ENCODE data around the gene KLC4. TPM values are rescaled to one million over a fixed set of nuclear protein-coding genes. Genes with fewer than 3 reads are reported as not detected.

The KLC4 gene
- polyA plus RNA-seq, 2 of the 4 experiments (the other 2 are of a cell fraction) = 8.4 to 9.9 TPM

GRCh38 chr6:43053545-43054205 is 5.8 kb upstream of the KLC4 start, which contains the start of gene CUL7 (continued):
- TF ChIP-seq HES2 (IDR thresholded peaks at IDR 0.05) (no peak), TP53 (CRISPR knock-in tag; IDR thresholded peaks at IDR 0.05) (peak; percentile 41; the same call in 1 of the 2 replicates), ZSCAN20 (CRISPR knock-in tag; IDR thresholded peaks at IDR 0.05) (no peak), HOXB13 (CRISPR knock-in tag; IDR thresholded peaks at IDR 0.05; ENCODE audit: low read depth) (no peak)

- Histone ChIP-seq H3K4me3 (peak overlapping the region; percentile 94), H3K4me2 (peak overlapping the region; percentile 98), H3K9me3 (no peaks in the 10 kb centered on the region), H3K27ac (peak overlapping the region; percentile 99 to 100), H3K4me1 (peaks cover 21% of the 10 kb centered on the region)
- ATAC-seq (no peak), FAIRE-seq (no peak), DNase-seq (ENCODE audit: low read depth in 1 of 2, low spot score in 1 of 2) (no peak)
- WGBS (ENCODE audit: missing lambda C conversion rate) = 82% methylated on average over 15 of the region's 17 CpGs
- TF ChIP-seq POLR2AphosphoS2 (conservative IDR thresholded peaks at IDR 0.05; ENCODE audit: low read length) = no peak
- TF ChIP-seq RFX5 (IDR thresholded peaks at IDR 0.05) = no peak
- no peak for TF ChIP-seq HMGXB4 (CRISPR knock-in tag; IDR thresholded peaks at IDR 0.05; ENCODE audit: borderline replicate concordance)
- no peak for TF ChIP-seq EHF (CRISPR knock-in tag; IDR thresholded peaks at IDR 0.05)
- TF ChIP-seq ZSCAN20 (CRISPR knock-in tag; IDR thresholded peaks at IDR 0.05) = no peak
- TF ChIP-seq MAX (IDR thresholded peaks at IDR 0.05) = no peak
- TF ChIP-seq ATOH8 (CRISPR knock-in tag; IDR thresholded peaks at IDR 0.05; ENCODE audit: low read depth) = no peak
- no peak for TF ChIP-seq MAFK (IDR thresholded peaks at IDR 0.05; ENCODE audit: partially characterized antibody)
- no peak for TF ChIP-seq JUN (IDR thresholded peaks at IDR 0.05)
- TF ChIP-seq TP53 (CRISPR knock-in tag; IDR thresholded peaks at IDR 0.05) = no peak
- no peak for TF ChIP-seq ZFP36 (IDR thresholded peaks at IDR 0.05; ENCODE audit: borderline replicate concordance, partially characterized antibody)
- TF ChIP-seq HES2 (IDR thresholded peaks at IDR 0.05) = no peak
- no peak for TF ChIP-seq NFE2L2 (conservative IDR thresholded peaks at IDR 0.05; ENCODE audit: low read length)
- POLR2A ChIA-PET = interaction anchor here (0.7 to 2.1 kb wide), 7 partner anchors 9 to 126 kb away, joined by 3 to 15 read pairs (median 4); partner anchors contain the start of genes CNPY3, KLHDC3, MEA1 and PPP2R5D
- CTCF ChIA-PET = interaction anchor here (0.6 to 1.9 kb wide), 9 partner anchors 10 to 452 kb away, joined by 3 to 6 read pairs (median 4); no protein-coding TSS in a partner anchor
These were observed 5.1 kb upstream of the KLC4 start for GRCh38 chr6:43054206-43054943.

- WGBS (ENCODE audit: missing lambda C conversion rate) = 94% methylated on average over 6 of the region's 8 CpGs
- TF ChIP-seq HDAC2 (IDR thresholded peaks at IDR 0.05) (no peak), CBX2 (IDR thresholded peaks at IDR 0.05; ENCODE audit: borderline replicate concordance, low read depth) (no peak), EP300 (IDR thresholded peaks at IDR 0.05) (no peak), JUN (IDR thresholded peaks at IDR 0.05) (no peak), HEYL (CRISPR knock-in tag; IDR thresholded peaks at IDR 0.05) (no peak), EHMT2 (IDR thresholded peaks at IDR 0.05; ENCODE audit: low read depth) (no peak), ZNF302 (CRISPR knock-in tag; IDR thresholded peaks at IDR 0.05) (no peak), NPAS2 (CRISPR knock-in tag; IDR thresholded peaks at IDR 0.05; ENCODE audit: borderline replicate concordance) (no peak), KDM5A (IDR thresholded peaks at IDR 0.05) (no peak), FOSB (CRISPR knock-in tag; IDR thresholded peaks at IDR 0.05) (no peak), HMGXB4 (CRISPR knock-in tag; IDR thresholded peaks at IDR 0.05; ENCODE audit: borderline replicate concordance) (no peak), BHLHE40 (IDR thresholded peaks at IDR 0.05; ENCODE audit: low read depth, low read length) (no peak)
- CTCF ChIA-PET = interaction anchor here (1.2 to 1.5 kb wide), 4 partner anchors 9 to 87 kb away, joined by 3 to 4 read pairs (median 3); no protein-coding TSS in a partner anchor
- H3K9me3 ChIP-seq = no peaks in the 10 kb centered on the region
- H3K4me3 ChIP-seq = no peak overlapping the region
- H3K27ac ChIP-seq = no peak overlapping the region
- ATAC-seq = no peak
- POLR2A ChIA-PET = no interaction called here
- H3K4me2 ChIP-seq = no peak overlapping the region
- FAIRE-seq = no peak
- no peak for DNase-seq (ENCODE audit: low read depth in 1 of 2, low spot score in 1 of 2)
- H3K4me1 ChIP-seq = peaks cover 26% of the 10 kb centered on the region
These were observed 3.5 kb upstream of the KLC4 start for GRCh38 chr6:43055966-43056365.

Data from A549 (cell line).